K562 (cell line): ENCODE measurements around the gene ZDHHC22.

Experiments used
- CBX5 ChIP-seq: IDR thresholded peaks from 2 replicates; pipeline ENCODE4 v1.6.1; 2014; ENCODE audit warnings: low read depth, borderline replicate concordance
- CTCF ChIP-seq, 3 experiments: IDR thresholded peaks in 2 of 3; conservative IDR thresholded peaks in 1 of 3; 2 replicates each; pipeline ENCODE4 v1.5.1; 2011 to 2012; ENCODE audit warnings: low read length in 3 of 3, mild to moderate bottlenecking in 3 of 3, control low read depth in 2 of 3, improper control_type of control experiment in 1 of 3, inconsistent platforms in 1 of 3, low read depth in 1 of 3, mixed read lengths in 1 of 3, moderate library complexity in 1 of 3; ENCODE audit not compliant: insufficient read depth in 2 of 3
- E2F1 ChIP-seq: sonication (generic); formaldehyde crosslinking; IDR thresholded peaks from 2 replicates; pipeline ENCODE4 v1.8.1; 2023; ENCODE audit warnings: mild to moderate bottlenecking, missing genetic modification reagents, moderate library complexity
- EZH2 ChIP-seq: IDR thresholded peaks from 2 replicates; pipeline ENCODE4 v1.6.1; 2012; ENCODE audit warnings: low read depth, mild to moderate bottlenecking, inconsistent platforms, low read length, borderline replicate concordance
- ZNF12 ChIP-seq: sonication (generic); formaldehyde crosslinking; IDR thresholded peaks from 2 replicates; pipeline ENCODE4 v1.4.0; 2020; ENCODE audit warnings: mild to moderate bottlenecking, missing genetic modification reagents

- TF ChIP-seq CTCF (IDR thresholded peaks at IDR 0.05 in 2 of 3, conservative IDR thresholded peaks at IDR 0.05 in 1 of 3; ENCODE audit: insufficient read depth in 2 of 3, low read depth in 1 of 3, low read length in 3 of 3) (no peak), E2F1 (CRISPR knock-in tag) (no peak), CBX5 (no peak), EZH2 (no peak), ZNF12 (CRISPR knock-in tag) (no peak)
Measured at GRCh38 chr14:77086017-77086727, 55.4 kb downstream of the ZDHHC22 start.
